Bronchial epithelial cell (primary cell): Measurements from ENCODE around the gene PLXND1. TPM values are rescaled to one million over a fixed set of nuclear protein-coding genes. Genes with fewer than 3 reads are reported as not detected.
A peak's percentile ranks its signal among the peaks of the same experiment; 100 is the strongest.

ENCODE experiments used
- DNase-seq: peaks from one replicate; pipeline ENCODE4 v3.0.0-alpha.2; 2010; ENCODE audit warnings: low read depth
- FAIRE-seq: peaks from 2 replicates; lab custom pipeline; 2011; peaks lifted over from hg19 to GRCh38; lab: Jason Lieb, UNC
- H3K27me3 ChIP-seq: 2 replicates; pipeline ENCODE4 v1.5.1; 2011; ENCODE audit warnings: low read length; ENCODE audit not compliant: control insufficient read depth, insufficient read depth
- H3K36me3 ChIP-seq: 2 replicates; pipeline ENCODE4 v1.5.1; 2011; ENCODE audit warnings: low read length; ENCODE audit not compliant: control insufficient read depth, insufficient read depth
- H3K4me3 ChIP-seq: 2 replicates; pipeline ENCODE4 v1.5.1; 2011; ENCODE audit warnings: mild to moderate bottlenecking, low read depth, low read length, control low read depth
- total RNA-seq: library from RNA; depleted of rRNA; stranded (reverse); fragments of >200 nt; gene quantifications from 2 replicates; pipeline ENCODE4 v1.2.1, GENCODE V29; 2014
- TF ChIP-seq, protein P1 (sequence below): IDR thresholded peaks from 2 replicates; pipeline ENCODE4 v1.5.1; 2011; ENCODE audit warnings: mild to moderate bottlenecking, moderate library complexity, low read length, control low read depth, inconsistent platforms; ENCODE audit not compliant: insufficient read depth, severe bottlenecking

Gene PLXND1
- total RNA-seq, 1 donor from 2014 or later = 2.4 TPM

DNA sequence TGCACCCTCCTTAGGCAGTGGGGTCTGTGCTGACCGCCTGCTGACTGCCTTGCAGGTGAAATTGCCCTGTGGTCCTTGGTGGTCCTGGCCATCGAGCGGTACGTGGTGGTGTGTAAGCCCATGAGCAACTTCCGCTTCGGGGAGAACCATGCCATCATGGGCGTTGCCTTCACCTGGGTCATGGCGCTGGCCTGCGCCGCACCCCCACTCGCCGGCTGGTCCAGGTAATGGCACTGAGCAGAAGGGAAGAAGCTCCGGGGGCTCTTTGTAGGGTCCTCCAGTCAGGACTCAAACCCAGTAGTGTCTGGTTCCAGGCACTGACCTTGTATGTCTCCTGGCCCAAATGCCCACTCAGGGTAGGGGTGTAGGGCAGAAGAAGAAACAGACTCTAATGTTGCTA is 75.7 kb downstream of the PLXND1 start:
- DNase-seq = no peak
- no peak for FAIRE-seq
- TF ChIP-seq, protein P1, sequence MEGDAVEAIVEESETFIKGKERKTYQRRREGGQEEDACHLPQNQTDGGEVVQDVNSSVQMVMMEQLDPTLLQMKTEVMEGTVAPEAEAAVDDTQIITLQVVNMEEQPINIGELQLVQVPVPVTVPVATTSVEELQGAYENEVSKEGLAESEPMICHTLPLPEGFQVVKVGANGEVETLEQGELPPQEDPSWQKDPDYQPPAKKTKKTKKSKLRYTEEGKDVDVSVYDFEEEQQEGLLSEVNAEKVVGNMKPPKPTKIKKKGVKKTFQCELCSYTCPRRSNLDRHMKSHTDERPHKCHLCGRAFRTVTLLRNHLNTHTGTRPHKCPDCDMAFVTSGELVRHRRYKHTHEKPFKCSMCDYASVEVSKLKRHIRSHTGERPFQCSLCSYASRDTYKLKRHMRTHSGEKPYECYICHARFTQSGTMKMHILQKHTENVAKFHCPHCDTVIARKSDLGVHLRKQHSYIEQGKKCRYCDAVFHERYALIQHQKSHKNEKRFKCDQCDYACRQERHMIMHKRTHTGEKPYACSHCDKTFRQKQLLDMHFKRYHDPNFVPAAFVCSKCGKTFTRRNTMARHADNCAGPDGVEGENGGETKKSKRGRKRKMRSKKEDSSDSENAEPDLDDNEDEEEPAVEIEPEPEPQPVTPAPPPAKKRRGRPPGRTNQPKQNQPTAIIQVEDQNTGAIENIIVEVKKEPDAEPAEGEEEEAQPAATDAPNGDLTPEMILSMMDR = no peak
- no peaks in the 10 kb centered on the region for H3K36me3 ChIP-seq
- H3K4me3 ChIP-seq = no peak overlapping the region
- no peaks in the 10 kb centered on the region for H3K27me3 ChIP-seq

DNA sequence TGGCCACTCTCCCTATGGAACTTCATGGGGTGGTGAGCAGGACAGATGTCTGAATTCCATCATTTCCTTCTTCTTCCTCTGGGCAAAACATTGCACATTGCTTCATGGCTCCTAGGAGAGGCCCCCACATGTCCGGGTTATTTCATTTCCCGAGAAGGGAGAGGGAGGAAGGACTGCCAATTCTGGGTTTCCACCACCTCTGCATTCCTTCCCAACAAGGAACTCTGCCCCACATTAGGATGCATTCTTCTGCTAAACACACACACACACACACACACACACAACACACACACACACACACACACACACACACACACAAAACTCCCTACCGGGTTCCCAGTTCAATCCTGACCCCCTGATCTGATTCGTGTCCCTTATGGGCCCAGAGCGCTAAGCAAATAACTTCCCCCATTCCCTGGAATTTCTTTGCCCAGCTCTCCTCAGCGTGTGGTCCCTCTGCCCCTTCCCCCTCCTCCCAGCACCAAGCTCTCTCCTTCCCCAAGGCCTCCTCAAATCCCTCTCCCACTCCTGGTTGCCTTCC is 76.2 kb downstream of the PLXND1 start:
- FAIRE-seq = no peak

DNA sequence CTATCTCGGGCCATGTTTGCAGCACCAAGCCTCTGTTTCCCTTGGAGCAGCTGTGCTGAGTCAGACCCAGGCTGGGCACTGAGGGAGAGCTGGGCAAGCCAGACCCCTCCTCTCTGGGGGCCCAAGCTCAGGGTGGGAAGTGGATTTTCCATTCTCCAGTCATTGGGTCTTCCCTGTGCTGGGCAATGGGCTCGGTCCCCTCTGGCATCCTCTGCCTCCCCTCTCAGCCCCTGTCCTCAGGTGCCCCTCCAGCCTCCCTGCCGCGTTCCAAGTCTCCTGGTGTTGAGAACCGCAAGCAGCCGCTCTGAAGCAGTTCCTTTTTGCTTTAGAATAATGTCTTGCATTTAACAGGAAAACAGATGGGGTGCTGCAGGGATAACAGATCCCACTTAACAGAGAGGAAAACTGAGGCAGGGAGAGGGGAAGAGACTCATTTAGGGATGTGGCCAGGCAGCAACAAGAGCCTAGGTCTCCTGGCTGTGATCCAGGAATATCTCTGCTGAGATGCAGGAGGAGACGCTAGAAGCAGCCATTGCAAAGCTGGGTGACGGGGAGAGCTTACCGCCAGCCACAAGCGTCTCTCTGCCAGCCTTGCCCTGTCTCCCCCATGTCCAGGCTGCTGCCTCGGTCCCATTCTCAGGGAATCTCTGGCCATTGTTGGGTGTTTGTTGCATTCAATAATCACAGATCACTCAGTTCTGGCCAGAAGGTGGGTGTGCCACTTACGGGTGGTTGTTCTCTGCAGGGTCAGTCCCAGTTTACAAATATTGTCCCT is 76.9 kb downstream of the PLXND1 start:
- no peak overlapping the region for H3K4me3 ChIP-seq
- no peak for DNase-seq
- H3K27me3 ChIP-seq = no peaks in the 10 kb centered on the region
- peak; percentile 28 for FAIRE-seq
- no peaks in the 10 kb centered on the region for H3K36me3 ChIP-seq
- TF ChIP-seq, protein P1 = no peak

More for the DNA sequence above, 76.2 kb downstream of the PLXND1 start:
- no peaks in the 10 kb centered on the region for H3K36me3 ChIP-seq
- H3K27me3 ChIP-seq = no peaks in the 10 kb centered on the region
- TF ChIP-seq, protein P1 = no peak
- no peak overlapping the region for H3K4me3 ChIP-seq
- peak; percentile 5 for DNase-seq

DNA sequence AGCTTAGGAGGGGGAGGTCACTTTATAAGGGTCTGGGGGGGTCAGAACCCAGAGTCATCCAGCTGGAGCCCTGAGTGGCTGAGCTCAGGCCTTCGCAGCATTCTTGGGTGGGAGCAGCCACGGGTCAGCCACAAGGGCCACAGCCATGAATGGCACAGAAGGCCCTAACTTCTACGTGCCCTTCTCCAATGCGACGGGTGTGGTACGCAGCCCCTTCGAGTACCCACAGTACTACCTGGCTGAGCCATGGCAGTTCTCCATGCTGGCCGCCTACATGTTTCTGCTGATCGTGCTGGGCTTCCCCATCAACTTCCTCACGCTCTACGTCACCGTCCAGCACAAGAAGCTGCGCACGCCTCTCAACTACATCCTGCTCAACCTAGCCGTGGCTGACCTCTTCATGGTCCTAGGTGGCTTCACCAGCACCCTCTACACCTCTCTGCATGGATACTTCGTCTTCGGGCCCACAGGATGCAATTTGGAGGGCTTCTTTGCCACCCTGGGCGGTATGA is 77.8 kb downstream of the PLXND1 start, which contains the start of gene RHO:
Gene RHO (plus strand): TSS at position 51 of the 512 bp plus-strand sequence. CDS start 95 bp downstream, at position 146.
- FAIRE-seq (no peak), DNase-seq (no peak)
- H3K4me3 ChIP-seq = no peak within 1 kb of the TSS
- TF ChIP-seq, protein P1 = no peak
- H3K36me3 ChIP-seq = no peaks in the 10 kb centered on the region
- H3K27me3 ChIP-seq = no peaks in the 10 kb centered on the region

DNA sequence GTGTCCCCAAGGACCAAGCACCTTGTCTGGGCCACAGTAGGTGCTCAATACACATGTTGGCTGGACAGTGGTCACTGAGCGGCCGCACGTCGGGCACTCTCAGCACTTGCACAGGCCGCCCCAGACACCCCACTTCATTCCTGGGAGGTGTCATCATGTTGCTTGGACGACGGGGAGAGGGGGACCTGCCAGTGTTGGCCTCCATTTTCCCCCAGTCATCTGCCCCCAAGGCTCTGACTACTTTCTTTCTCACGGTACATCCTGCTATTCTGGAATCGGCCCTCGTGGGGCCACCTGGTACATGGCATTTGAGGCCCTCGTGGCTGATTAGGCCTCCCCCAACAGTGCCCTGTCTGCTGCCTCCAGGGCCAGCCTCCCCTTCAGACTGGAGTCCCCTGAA is 79.2 kb downstream of the PLXND1 start:
- Histone ChIP-seq H3K27me3 (no peaks in the 10 kb centered on the region), H3K4me3 (no peak overlapping the region), H3K36me3 (no peaks in the 10 kb centered on the region)
- FAIRE-seq = no peak
- DNase-seq = no peak
- TF ChIP-seq, protein P1 = no peak
